ENCODE measurements around the gene PAX8.

GRCh38 chr2:113316085-113316484, 37.4 kb upstream of the PAX8 start:
- TF ChIP-seq CTCF (IDR thresholded peaks at IDR 0.05) = no peak
- TF ChIP-seq POLR2AphosphoS5 (IDR thresholded peaks at IDR 0.05) = no peak
- no peak for TF ChIP-seq POLR2A (IDR thresholded peaks at IDR 0.05)

All from suprapubic skin (tissue), 4 donors.